Mammary epithelial cell (primary cell): ENCODE results near the gene PIGA.

Experiments used
- EZH2 ChIP-seq: IDR thresholded peaks from 2 replicates; pipeline ENCODE4 v1.6.1; 2012; ENCODE audit warnings: low read length, inconsistent platforms, borderline replicate concordance
- TF ChIP-seq, protein P1 (sequence below), 2 donors: IDR thresholded peaks in 1 of 2; conservative IDR thresholded peaks in 1 of 2; 2 replicates each; pipeline ENCODE4 v1.5.1; 2011 to 2012; ENCODE audit warnings: inconsistent platforms in 2 of 2, low read length in 2 of 2, mild to moderate bottlenecking in 2 of 2, control low read depth in 1 of 2, low read depth in 1 of 2; ENCODE audit not compliant: insufficient read depth in 1 of 2; ENCODE audit errors: extremely low read depth in 1 of 2

DNA sequence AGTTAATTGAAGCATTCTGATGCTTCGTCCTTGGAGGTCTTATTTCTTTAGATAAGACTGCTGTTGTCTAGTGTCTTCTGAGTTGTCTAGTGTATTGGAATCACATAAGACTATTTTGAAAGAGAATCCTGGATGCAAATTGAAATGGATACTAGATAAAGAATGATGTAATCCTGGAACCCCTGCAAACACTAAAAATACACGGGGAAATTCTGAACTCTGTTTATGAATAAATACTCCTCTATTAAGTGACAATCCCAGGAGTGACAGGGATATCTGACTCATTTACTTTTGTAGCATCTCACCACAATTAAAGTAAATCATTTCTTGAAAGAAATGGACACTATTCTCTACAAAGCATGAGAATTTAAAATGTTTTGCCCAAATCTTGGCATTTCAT, 20.9 kb downstream of the PIGA start:
- TF ChIP-seq, protein P1, sequence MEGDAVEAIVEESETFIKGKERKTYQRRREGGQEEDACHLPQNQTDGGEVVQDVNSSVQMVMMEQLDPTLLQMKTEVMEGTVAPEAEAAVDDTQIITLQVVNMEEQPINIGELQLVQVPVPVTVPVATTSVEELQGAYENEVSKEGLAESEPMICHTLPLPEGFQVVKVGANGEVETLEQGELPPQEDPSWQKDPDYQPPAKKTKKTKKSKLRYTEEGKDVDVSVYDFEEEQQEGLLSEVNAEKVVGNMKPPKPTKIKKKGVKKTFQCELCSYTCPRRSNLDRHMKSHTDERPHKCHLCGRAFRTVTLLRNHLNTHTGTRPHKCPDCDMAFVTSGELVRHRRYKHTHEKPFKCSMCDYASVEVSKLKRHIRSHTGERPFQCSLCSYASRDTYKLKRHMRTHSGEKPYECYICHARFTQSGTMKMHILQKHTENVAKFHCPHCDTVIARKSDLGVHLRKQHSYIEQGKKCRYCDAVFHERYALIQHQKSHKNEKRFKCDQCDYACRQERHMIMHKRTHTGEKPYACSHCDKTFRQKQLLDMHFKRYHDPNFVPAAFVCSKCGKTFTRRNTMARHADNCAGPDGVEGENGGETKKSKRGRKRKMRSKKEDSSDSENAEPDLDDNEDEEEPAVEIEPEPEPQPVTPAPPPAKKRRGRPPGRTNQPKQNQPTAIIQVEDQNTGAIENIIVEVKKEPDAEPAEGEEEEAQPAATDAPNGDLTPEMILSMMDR (conservative IDR thresholded peaks at IDR 0.05 in 1 of 2, IDR thresholded peaks at IDR 0.05 in 1 of 2; ENCODE audit: extremely low read depth in 1 of 2, insufficient read depth in 1 of 2, low read depth in 1 of 2, low read length in 2 of 2): no peak
- TF ChIP-seq EZH2: no peak
